Activated naive CD8-positive, alpha-beta T cell (primary cell): ENCODE data around the gene PPIL4.

ENCODE experiments used
- H3K27ac Mint-ChIP-seq: one replicate; pipeline ENCODE4 v1.8.0; 2021; ENCODE audit warnings: mixed read lengths
- H3K27me3 Mint-ChIP-seq: one replicate; pipeline ENCODE4 v1.8.0; 2021; ENCODE audit warnings: mixed read lengths
- H3K36me3 Mint-ChIP-seq: one replicate; pipeline ENCODE4 v1.8.0; 2021; ENCODE audit warnings: mixed read lengths
- H3K4me1 Mint-ChIP-seq: one replicate; pipeline ENCODE4 v1.8.0; 2021; ENCODE audit warnings: low read depth, mixed read lengths
- H3K4me3 Mint-ChIP-seq: one replicate; pipeline ENCODE4 v1.8.0; 2021; ENCODE audit warnings: mild to moderate bottlenecking, mixed read lengths
- H3K9me3 Mint-ChIP-seq: one replicate; pipeline ENCODE4 v1.8.0; 2021; ENCODE audit warnings: low read depth, mixed read lengths

The PPIL4 gene

GRCh38 chr6:149482545-149483333, 63.1 kb downstream of the PPIL4 start:
- no peaks in the 10 kb centered on the region for H3K9me3 Mint-ChIP-seq
- peaks cover 10% of the 10 kb centered on the region for H3K36me3 Mint-ChIP-seq
- H3K27ac Mint-ChIP-seq = peak overlapping the region; percentile 99
- no peaks in the 10 kb centered on the region for H3K27me3 Mint-ChIP-seq
- peak overlapping the region; percentile 99 for H3K4me3 Mint-ChIP-seq
- H3K4me1 Mint-ChIP-seq = peaks cover 84% of the 10 kb centered on the region

GRCh38 chr6:149480502-149481280, 65.2 kb downstream of the PPIL4 start:
- H3K9me3 Mint-ChIP-seq = no peaks in the 10 kb centered on the region
- peaks cover 82% of the 10 kb centered on the region for H3K4me1 Mint-ChIP-seq
- H3K27ac Mint-ChIP-seq = peak overlapping the region; percentile 99
- H3K4me3 Mint-ChIP-seq = peak overlapping the region; percentile 99
- H3K36me3 Mint-ChIP-seq = peaks cover 12% of the 10 kb centered on the region
- no peaks in the 10 kb centered on the region for H3K27me3 Mint-ChIP-seq

DNA sequence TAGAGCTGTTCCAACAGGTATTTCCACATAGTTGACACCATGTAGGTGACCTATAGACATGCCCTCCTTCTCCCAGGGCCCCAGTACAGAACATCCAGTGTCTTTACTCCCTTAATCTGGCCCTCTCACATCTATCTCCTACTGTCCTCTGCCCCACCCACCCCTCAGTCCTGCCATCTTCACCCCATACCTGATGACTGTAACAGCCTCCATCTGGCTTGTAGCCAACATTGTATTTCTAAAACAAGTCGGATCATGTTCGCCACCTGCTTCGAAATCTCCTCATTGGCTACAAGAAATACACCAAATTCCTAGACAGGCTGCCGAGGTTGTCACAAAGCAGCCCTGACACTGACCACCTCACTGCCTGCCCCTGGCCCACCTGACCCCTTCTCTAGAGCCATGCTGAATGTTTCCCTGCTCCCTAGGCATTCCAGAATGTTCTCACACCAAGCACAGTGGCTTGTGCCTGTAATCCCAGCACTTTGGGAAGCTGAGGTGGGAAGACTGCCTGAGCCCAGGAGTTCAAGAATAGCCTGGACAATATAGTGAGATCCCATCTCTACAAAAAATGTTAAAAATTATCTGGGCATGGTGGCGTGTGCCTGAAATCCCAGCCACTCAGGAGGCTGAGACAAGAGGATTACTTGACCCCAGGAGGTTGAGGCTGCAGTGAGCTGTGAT, 67.1 kb downstream of the PPIL4 start:
- Mint-ChIP-seq H3K4me1 (peaks cover 70% of the 10 kb centered on the region), H3K36me3 (peaks cover 12% of the 10 kb centered on the region), H3K27ac (peak overlapping the region; percentile 99), H3K9me3 (no peaks in the 10 kb centered on the region), H3K27me3 (no peaks in the 10 kb centered on the region), H3K4me3 (peak overlapping the region; percentile 24)

DNA sequence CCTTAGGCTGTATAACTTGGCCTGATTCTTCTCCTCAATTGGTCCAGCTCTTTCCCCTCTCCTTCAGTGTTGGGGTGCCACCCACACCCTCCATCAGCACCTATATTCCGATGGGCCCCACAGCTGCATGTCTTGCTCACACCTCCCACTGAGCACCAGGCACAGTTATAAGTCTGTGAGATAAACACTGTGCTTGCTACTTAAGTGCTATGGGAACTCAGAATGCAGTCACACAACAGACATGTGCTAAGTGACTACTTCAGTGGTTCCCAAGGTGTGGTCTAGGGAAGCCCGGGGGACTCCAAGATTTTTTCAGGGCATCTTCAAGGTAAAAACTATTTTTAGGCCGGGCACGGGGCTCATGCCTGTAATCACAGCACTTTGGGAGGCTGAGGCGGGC, 68.3 kb downstream of the PPIL4 start:
- H3K36me3 Mint-ChIP-seq = peaks cover 19% of the 10 kb centered on the region
- H3K27ac Mint-ChIP-seq = peak overlapping the region; percentile 35
- H3K4me1 Mint-ChIP-seq = peaks cover 72% of the 10 kb centered on the region

DNA sequence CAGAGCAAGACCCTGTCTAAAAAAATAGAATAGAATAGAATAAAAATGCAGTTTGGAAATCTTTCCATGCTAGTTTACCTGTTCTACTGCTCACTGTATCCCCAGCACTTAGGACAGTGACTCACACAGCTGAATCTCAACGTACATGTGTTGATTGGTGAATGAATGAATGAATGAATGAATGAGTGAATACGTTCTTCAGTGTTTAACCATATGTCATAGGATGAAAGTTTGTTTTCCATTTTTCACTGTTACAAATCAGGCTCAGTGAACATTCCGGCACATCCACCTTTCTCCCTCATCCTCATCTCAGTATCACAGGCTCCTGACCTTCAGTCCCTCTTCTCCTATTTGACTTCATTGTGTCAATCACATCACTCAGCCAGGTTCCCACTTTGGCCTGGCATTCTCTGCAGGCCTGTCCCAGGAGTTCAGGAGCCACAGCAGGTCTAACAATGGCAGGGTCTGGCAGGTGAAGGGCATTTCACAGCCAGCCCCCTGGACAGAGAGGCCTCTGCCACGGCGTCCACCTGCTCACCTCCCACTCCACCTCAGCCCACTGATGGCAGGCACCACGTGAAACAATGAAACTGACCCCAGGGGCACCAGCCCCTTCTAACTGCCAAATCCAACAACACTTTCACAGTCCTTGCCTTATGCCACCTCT, 68.9 kb downstream of the PPIL4 start:
- peak overlapping the region; percentile 41 for H3K27ac Mint-ChIP-seq
- H3K4me3 Mint-ChIP-seq = peak overlapping the region; percentile 18
- H3K9me3 Mint-ChIP-seq = no peaks in the 10 kb centered on the region
- no peaks in the 10 kb centered on the region for H3K27me3 Mint-ChIP-seq
- H3K4me1 Mint-ChIP-seq = peaks cover 73% of the 10 kb centered on the region
- peaks cover 20% of the 10 kb centered on the region for H3K36me3 Mint-ChIP-seq

More for the DNA sequence above, 68.3 kb downstream of the PPIL4 start:
- H3K9me3 Mint-ChIP-seq = no peaks in the 10 kb centered on the region
- no peaks in the 10 kb centered on the region for H3K27me3 Mint-ChIP-seq
- no peak overlapping the region for H3K4me3 Mint-ChIP-seq

DNA sequence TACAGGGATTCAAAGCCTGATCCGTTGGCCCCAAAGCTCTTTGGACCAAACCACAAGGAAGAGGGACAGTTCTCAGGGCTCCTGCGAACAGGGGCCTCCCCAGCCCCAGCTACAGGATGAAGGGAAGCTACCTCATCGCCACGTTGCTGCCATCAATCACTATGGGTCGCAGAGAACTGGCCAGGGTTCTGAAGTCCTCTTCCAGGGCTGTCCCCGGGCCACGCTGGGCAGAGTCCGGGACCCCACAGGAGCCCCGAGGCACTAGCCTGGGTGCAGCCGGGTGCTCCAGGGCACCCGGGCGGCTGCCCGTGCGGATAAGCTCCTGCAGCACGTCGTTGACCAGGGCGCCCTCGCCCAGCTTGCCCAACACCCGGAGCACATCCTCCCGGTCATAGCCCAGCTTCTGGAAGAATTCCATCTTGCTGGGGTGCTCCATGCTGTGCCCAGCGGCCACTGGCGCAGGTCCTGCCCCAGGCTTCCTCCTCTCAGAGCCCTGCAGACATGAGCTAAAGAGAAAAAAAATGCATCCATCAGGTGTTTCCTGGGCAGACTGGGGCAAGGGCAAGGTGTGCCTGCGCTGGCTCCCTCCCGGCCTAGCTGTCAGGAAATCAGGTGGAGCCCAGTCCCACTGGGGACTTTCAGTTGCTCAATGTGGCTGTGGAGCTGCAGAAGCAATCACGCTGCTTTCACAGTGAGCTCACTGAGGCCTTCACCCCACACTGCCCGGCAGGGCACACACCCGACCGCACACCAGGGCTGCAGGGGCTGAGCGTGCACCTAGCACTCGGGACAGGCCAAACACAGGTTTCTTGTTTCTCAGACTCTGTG, 71.5 kb downstream of the PPIL4 start:
- H3K4me1 Mint-ChIP-seq = peaks cover 60% of the 10 kb centered on the region
- H3K27me3 Mint-ChIP-seq = no peaks in the 10 kb centered on the region
- H3K27ac Mint-ChIP-seq = no peak overlapping the region
- no peaks in the 10 kb centered on the region for H3K9me3 Mint-ChIP-seq
- H3K36me3 Mint-ChIP-seq = peaks cover 12% of the 10 kb centered on the region
- no peak overlapping the region for H3K4me3 Mint-ChIP-seq

GRCh38 chr6:149473080-149474052, 72.5 kb downstream of the PPIL4 start:
- H3K9me3 Mint-ChIP-seq = no peaks in the 10 kb centered on the region
- peaks cover 17% of the 10 kb centered on the region for H3K36me3 Mint-ChIP-seq
- H3K27me3 Mint-ChIP-seq = no peaks in the 10 kb centered on the region
- peak overlapping the region; percentile 23 for H3K27ac Mint-ChIP-seq
- H3K4me1 Mint-ChIP-seq = peaks cover 57% of the 10 kb centered on the region
- H3K4me3 Mint-ChIP-seq = peak overlapping the region; percentile 20

DNA sequence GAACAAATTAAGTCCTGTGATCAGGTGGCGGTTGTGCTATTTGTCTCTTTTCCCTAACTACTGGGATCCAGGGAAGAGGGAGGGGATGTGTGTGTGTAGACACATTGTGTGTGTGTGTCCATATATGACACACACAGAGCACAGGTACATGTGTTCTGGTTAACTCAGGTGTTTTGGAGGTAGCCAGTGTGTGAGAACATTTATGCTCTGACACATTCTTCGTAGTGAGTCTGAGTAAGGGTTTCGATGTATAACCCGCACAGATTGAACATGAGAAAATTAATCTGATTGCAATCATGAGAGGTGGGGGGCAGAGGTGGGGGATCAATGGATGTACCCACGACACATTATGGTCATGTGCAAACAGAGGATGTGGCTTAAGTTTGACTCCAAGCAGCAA, 73.6 kb downstream of the PPIL4 start:
- H3K4me3 Mint-ChIP-seq = no peak overlapping the region
- peaks cover 59% of the 10 kb centered on the region for H3K4me1 Mint-ChIP-seq

GRCh38 chr6:149471801-149472200, 74.0 kb downstream of the PPIL4 start:
- H3K27ac Mint-ChIP-seq = peak overlapping the region; percentile 50
- H3K4me1 Mint-ChIP-seq = peaks cover 55% of the 10 kb centered on the region
- H3K27me3 Mint-ChIP-seq = no peaks in the 10 kb centered on the region
- peaks cover 17% of the 10 kb centered on the region for H3K36me3 Mint-ChIP-seq
- peak overlapping the region; percentile 3 for H3K4me3 Mint-ChIP-seq
- H3K9me3 Mint-ChIP-seq = no peaks in the 10 kb centered on the region

More for the DNA sequence above, 73.6 kb downstream of the PPIL4 start:
- H3K9me3 Mint-ChIP-seq = no peaks in the 10 kb centered on the region
- no peaks in the 10 kb centered on the region for H3K27me3 Mint-ChIP-seq
- peak overlapping the region; percentile 22 for H3K27ac Mint-ChIP-seq
- peaks cover 19% of the 10 kb centered on the region for H3K36me3 Mint-ChIP-seq

DNA sequence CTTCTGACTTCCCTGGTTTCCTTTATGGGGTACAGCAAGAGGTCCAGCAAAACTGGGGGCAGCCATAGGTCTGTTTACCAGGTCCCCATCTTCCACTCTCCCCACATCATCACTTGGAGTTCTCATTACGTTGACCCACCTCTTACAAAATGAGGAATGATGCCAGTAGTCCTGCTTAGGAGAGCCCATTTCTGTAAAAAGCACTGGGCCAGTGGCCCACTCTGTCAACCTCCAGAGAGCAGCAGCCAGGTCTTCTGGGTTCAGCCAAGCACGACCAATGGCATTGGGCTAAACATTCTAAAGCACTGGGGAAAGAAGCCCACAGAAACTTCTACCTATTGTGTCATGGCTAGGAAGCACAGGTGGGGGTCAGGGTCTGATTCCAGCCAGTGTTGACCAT, 74.9 kb downstream of the PPIL4 start:
- H3K27me3 Mint-ChIP-seq = no peaks in the 10 kb centered on the region
- no peaks in the 10 kb centered on the region for H3K9me3 Mint-ChIP-seq
- no peak overlapping the region for H3K4me3 Mint-ChIP-seq
- peaks cover 55% of the 10 kb centered on the region for H3K4me1 Mint-ChIP-seq
- no peak overlapping the region for H3K27ac Mint-ChIP-seq
- H3K36me3 Mint-ChIP-seq = peaks cover 16% of the 10 kb centered on the region

DNA sequence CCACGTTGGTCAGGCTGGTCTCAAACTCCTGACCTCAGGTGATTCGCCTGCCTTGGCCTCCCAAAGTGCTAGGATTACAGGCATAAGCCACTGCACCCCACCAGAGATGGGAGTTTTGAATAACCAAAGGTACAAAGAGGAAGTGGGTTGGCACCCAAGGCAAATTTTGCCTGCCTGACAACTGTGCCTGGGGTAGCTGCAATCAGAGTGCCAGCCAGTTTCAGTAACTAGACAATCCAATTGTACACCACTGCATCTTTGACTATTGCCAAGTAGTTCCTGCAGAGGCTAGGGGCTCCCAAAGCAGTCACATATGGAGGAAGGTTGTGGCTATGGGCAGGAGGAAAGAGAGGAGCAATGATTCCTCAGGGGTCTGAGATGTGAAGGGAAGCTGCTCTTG, 77.7 kb downstream of the PPIL4 start:
- peak overlapping the region; percentile 34 for H3K4me3 Mint-ChIP-seq
- peak overlapping the region; percentile 73 for H3K27ac Mint-ChIP-seq
- H3K27me3 Mint-ChIP-seq = no peaks in the 10 kb centered on the region

GRCh38 chr6:149467265-149467664, 78.6 kb downstream of the PPIL4 start:
- no peaks in the 10 kb centered on the region for H3K9me3 Mint-ChIP-seq
- H3K4me1 Mint-ChIP-seq = peaks cover 46% of the 10 kb centered on the region
- H3K27me3 Mint-ChIP-seq = no peaks in the 10 kb centered on the region
- no peak overlapping the region for H3K27ac Mint-ChIP-seq
- no peak overlapping the region for H3K4me3 Mint-ChIP-seq
- peaks cover 20% of the 10 kb centered on the region for H3K36me3 Mint-ChIP-seq

More for the DNA sequence above, 77.7 kb downstream of the PPIL4 start:
- Mint-ChIP-seq H3K4me1 (peaks cover 52% of the 10 kb centered on the region), H3K9me3 (no peaks in the 10 kb centered on the region), H3K36me3 (peaks cover 21% of the 10 kb centered on the region)

DNA sequence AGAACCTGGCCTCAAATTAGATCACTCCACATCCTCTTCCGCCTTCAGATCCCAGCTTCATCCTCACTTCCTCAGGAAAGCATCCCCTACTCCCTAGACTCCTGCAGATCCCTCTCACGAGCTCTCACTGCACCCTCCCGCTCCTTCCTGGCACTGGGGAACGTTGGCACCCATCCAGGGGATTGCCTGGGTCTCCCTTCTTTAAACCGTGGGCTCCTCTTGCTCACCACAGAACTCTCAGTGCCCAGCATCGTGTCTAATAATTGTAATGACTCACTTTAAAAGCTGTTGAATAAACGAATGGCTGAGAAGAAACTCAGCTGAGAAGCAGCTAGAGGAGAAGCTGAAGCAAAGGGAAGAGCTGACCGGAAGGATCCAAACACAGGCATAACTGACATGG, 81.4 kb downstream of the PPIL4 start:
- Mint-ChIP-seq H3K4me3 (no peak overlapping the region), H3K9me3 (no peaks in the 10 kb centered on the region), H3K27ac (no peak overlapping the region), H3K4me1 (peaks cover 31% of the 10 kb centered on the region), H3K36me3 (peaks cover 23% of the 10 kb centered on the region), H3K27me3 (no peaks in the 10 kb centered on the region)
